ENCODE results near the gene STMN3. TPM values are rescaled to one million over a fixed set of nuclear protein-coding genes. Genes with fewer than 3 reads are reported as not detected.

The STMN3 gene
- total RNA-seq, 1 donor from 2014 or later = 112 TPM

DNA sequence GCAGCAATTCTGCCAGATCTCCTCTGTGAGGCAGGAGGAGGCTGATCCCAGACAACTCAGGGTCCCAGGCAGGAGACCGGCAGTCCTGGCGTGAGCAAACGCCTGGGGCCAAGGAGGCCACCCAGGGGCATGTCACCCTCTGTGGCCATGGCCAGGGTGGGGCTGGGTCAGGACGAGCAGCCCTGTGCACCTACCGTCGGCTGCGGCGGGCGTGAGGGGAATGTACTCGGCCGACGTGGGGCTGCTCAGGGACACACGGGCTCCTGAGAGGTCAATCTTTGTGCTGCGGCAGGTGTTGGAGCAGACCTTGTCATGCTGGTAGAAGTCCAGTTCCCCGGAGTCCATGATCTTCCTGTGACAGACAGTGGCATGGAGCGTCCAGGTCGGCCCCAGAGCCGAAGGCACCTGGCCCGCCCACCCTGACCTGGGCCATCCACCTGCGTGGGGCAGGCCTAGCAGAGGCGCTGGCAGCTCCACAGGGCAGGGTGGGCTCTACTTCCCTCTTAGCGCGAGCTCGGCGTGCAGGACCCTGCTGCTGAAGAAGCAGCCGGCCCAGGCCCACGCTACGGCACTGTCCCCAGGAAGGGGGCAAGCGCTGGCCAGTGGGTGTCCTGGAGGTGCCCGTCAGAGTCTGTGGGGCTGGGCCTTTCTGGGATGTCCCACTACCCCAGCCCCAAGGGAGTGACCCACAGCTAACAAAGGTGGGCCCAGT lies 57.7 kb downstream of the STMN3 start:
- no peak overlapping the region for H3K4me3 ChIP-seq (ENCODE audit: low read depth, low read length)
- no peak for DNase-seq (ENCODE audit: low read depth)
- TF ChIP-seq, protein P1, sequence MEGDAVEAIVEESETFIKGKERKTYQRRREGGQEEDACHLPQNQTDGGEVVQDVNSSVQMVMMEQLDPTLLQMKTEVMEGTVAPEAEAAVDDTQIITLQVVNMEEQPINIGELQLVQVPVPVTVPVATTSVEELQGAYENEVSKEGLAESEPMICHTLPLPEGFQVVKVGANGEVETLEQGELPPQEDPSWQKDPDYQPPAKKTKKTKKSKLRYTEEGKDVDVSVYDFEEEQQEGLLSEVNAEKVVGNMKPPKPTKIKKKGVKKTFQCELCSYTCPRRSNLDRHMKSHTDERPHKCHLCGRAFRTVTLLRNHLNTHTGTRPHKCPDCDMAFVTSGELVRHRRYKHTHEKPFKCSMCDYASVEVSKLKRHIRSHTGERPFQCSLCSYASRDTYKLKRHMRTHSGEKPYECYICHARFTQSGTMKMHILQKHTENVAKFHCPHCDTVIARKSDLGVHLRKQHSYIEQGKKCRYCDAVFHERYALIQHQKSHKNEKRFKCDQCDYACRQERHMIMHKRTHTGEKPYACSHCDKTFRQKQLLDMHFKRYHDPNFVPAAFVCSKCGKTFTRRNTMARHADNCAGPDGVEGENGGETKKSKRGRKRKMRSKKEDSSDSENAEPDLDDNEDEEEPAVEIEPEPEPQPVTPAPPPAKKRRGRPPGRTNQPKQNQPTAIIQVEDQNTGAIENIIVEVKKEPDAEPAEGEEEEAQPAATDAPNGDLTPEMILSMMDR (conservative IDR thresholded peaks at IDR 0.05; ENCODE audit: low read depth, low read length) = no peak

DNA sequence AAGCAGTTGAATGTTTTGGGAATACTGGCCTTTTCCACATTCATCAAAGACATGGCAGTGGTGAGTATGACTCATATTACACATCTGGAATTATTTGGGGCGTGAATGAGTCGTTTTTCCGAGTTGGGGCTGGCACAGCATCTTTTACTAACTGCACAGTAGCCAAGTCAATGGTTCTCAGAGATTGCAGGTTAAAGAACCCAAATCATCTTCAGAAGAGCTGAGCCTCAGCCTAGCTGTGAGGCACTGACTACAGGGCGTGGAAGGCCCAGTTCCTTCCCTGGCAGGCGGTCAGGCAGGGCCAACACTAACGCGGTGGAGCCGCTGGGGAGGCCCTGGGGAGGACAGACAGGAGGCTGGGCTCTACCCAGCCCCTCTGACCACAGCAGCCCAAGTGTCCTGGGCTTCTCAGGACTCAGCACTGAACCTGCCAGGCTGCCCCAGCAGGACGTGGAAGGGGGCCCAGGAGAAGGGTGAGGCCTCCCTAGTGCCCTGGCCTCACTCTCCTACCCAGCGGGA lies 59.1 kb downstream of the STMN3 start:
- TF ChIP-seq, protein P1 (conservative IDR thresholded peaks at IDR 0.05; ENCODE audit: low read depth, low read length) = no peak
- H3K4me3 ChIP-seq (ENCODE audit: low read depth, low read length) = no peak overlapping the region
- DNase-seq (ENCODE audit: low read depth) = no peak

DNA sequence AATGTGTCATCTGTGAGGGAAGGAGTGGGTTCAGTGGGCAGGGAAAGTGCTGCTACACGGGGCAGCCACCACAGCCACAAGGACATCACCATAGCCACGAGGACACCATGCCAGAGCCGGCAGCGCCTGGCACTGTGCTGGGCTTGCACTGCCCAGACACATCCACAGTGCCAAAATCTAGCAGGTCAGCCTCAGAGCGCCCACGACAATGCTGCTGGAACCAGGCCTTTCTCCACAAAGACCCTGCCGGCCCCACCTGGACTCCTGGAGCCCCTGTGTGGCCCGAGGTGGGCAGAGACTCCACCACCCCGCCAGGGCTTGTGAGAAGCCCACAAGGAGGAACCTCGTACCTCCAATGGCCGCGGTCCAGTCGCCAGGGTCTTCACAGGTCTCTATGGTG lies 60.6 kb downstream of the STMN3 start:
- no peak overlapping the region for H3K4me3 ChIP-seq (ENCODE audit: low read depth, low read length)
- TF ChIP-seq, protein P1 (conservative IDR thresholded peaks at IDR 0.05; ENCODE audit: low read depth, low read length) = no peak
- DNase-seq (ENCODE audit: low read depth) = no peak

DNA sequence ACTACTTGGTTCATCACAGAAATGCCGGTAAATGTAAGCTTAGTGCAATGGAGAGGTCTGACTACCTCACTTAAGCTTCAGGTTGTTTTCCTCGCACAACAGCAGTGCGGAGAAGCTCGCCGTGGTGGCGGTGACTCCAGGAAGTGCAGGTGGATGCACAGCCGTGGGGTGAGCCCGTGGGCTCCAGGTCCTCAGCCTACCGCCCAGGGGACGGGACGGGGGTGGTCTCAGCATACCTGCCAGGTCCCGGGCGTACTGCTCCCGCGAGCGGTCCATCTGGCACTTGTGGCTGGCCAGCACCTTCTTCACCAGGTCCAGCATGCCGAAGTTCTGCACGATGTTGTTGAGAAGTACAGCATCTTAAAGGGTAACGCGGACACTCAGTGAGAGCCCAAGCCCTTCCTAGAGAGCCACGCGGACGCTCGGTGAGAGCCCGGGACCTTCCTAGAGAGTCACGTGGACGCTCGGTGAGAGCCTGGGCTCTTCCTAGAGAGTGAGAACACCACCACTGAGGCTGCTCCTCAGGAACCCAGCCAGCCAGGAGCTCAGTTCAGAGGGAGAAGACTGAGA lies 61.4 kb downstream of the STMN3 start:
- DNase-seq (ENCODE audit: low read depth) = no peak
- TF ChIP-seq, protein P1 (conservative IDR thresholded peaks at IDR 0.05; ENCODE audit: low read depth, low read length) = no peak
- H3K4me3 ChIP-seq (ENCODE audit: low read depth, low read length) = no peak overlapping the region

DNA sequence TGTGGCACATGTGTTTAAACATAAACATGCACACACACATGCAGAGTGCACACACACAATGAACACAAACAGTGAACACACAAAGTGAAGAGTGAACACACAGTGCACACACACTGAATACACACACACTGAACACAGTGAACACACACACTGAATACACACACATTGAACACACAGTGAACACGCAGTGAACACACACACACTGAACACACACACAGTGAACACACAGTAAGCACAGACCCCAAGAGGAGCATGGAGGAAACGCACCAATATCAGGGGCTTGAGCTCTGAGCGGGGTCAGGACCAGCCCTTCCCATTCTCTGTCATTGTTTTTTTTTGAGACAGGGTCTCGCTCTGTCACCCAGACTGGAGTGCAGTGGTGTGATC lies 62.1 kb downstream of the STMN3 start:
- DNase-seq (ENCODE audit: low read depth) = no peak
- H3K4me3 ChIP-seq (ENCODE audit: low read depth, low read length) = no peak overlapping the region
- TF ChIP-seq, protein P1 (conservative IDR thresholded peaks at IDR 0.05; ENCODE audit: low read depth, low read length) = no peak

DNA sequence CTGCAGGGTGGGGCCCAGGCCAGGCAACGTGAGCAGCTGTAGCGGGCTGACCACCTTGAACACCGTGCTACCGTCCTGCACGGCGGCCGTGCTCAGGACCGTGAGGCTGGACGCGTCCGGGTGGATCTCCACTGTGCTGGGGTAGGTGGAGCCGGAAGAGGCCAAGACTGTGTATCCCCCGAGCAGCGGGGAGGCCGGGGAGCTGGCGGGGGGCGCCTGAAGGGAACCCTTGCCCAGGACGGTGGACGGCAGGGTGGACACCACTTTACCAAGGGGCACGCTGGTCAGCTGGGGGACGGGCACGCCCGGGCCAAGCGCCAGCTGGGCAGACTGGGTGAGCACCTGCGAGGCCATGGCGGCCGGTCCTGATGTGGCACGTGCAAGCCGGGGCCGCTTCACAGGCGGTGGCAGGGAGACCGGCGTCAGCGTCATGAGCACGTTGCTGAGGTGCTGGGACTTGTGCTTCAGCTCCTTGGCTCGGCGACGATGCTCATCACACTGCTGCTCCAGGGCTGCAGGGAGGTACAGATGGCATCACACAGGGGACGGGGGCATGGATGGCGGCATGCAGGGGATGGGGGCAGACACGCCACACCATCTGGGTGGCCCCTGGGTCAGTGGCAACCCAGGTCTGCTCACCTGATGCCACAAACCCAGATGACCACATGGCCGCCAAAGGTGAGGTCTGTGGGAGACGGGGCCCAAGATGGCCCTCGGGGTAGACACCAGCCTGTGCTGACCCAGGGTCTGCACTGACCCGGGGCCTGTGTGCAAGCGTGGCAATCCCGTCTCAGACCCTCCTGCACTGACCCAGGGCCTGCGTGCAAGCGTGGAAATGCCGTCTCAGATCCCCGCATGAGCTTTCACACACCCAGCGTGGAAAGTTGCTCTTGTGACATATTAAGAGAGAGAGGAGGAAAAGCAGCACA lies 62.7 kb downstream of the STMN3 start:
- no peak for DNase-seq (ENCODE audit: low read depth)
- TF ChIP-seq, protein P1 (conservative IDR thresholded peaks at IDR 0.05; ENCODE audit: low read depth, low read length) = no peak
- H3K4me3 ChIP-seq (ENCODE audit: low read depth, low read length) = no peak overlapping the region

Other genes with a start within 250 kb of the STMN3 start
- gene KCNQ2, start 180.8 kb downstream of the STMN3 start, total RNA-seq = 0.14 TPM in 1 of 2 replicates, not detected in the other
- 1.2 and 20.0 TPM in 2 replicates for gene EEF1A2, start 154.3 kb downstream of the STMN3 start, total RNA-seq
- 99.3 and 247 TPM in 2 replicates for gene PPDPF, start 132.7 kb downstream of the STMN3 start, total RNA-seq
- not detected in 2 replicates for gene PTK6, start 116.0 kb downstream of the STMN3 start, total RNA-seq
- not detected in 2 replicates for gene SRMS, start 105.7 kb downstream of the STMN3 start, total RNA-seq
- 1.7 TPM in 2 replicates for gene FNDC11, start 99.3 kb downstream of the STMN3 start, total RNA-seq
- 25.7 and 48.8 TPM in 2 replicates for gene HELZ2, start 79.2 kb downstream of the STMN3 start, total RNA-seq
- gene GMEB2, start 26.3 kb downstream of the STMN3 start, total RNA-seq = 10.5 and 10.7 TPM in 2 replicates
- 26.5 and 29.1 TPM in 2 replicates for gene RTEL1, start 4.9 kb upstream of the STMN3 start, total RNA-seq
- gene TNFRSF6B, start 43.2 kb upstream of the STMN3 start, total RNA-seq = 509 and 817 TPM in 2 replicates
- 42.1 and 49.0 TPM in 2 replicates for gene ARFRP1, start 54.6 kb upstream of the STMN3 start, total RNA-seq
- 36.5 and 57.2 TPM in 2 replicates for gene ZGPAT, start 54.6 kb upstream of the STMN3 start, total RNA-seq
- gene LIME1, start 83.2 kb upstream of the STMN3 start, total RNA-seq = 6.5 and 19.1 TPM in 2 replicates
- gene SLC2A4RG, start 86.4 kb upstream of the STMN3 start, total RNA-seq = 91.5 and 91.9 TPM in 2 replicates
- gene ZBTB46, start 177.8 kb upstream of the STMN3 start, total RNA-seq = 0.58 and 0.72 TPM in 2 replicates
- gene ABHD16B, start 208.1 kb upstream of the STMN3 start, total RNA-seq = not detected in 2 replicates
- 112 and 128 TPM in 2 replicates for gene TPD52L2, start 211.8 kb upstream of the STMN3 start, total RNA-seq
- gene DNAJC5, start 241.7 kb upstream of the STMN3 start, total RNA-seq = 46.1 and 46.4 TPM in 2 replicates